ENCODE results near the gene KLHDC4. TPM values are rescaled to one million over a fixed set of nuclear protein-coding genes. Genes with fewer than 3 reads are reported as not detected.

KLHDC4 gene
- total and polyA plus RNA-seq, 10 of the 15 experiments (the other 5 are each of a cell fraction or from before 2014, with no cell fraction given), result 0.80 to 62.1 (median 32.8) TPM

DNA sequence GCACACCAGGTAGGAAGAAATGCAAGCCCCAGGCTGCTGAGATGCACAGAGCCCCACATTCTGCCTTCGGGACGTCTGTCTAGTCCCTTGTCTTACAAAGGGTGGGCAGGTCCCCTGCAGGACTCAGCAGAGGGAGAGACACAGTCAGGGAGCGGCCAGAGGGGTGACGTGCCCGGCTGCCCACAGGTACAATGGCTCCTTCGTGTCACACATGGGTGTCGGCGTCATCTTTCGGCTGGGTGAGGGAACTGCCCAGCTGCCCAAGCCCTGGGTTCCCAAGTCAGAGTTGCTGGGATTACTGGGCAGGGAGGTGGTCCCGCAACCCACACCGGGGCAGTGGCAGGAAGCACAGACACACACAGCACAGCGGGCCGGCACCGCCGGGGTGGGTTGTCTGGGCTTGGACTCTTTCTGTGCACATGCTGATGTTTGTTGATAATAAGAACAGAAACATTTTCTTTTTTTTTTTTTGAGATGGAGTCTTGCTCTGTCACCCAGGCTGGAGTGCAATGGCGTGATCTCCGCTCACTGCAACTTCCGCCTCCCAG is 82.9 kb downstream of the KLHDC4 start:
- Histone ChIP-seq H3K4me3 (no peak overlapping the region), H3K36me3 (ENCODE audit: control insufficient read depth in 2 of 2, insufficient read depth in 2 of 2, low read length in 1 of 2) (no peaks in the 10 kb centered on the region), H3K9me3 (replicated peaks; ENCODE audit: control insufficient read depth, insufficient read depth, low read length) (no peaks in the 10 kb centered on the region), H3K4me1 (ENCODE audit: control insufficient read depth, insufficient read depth, low read length) (peaks cover 5% of the 10 kb centered on the region), H3K4me2 (ENCODE audit: control insufficient read depth, insufficient read depth) (no peak overlapping the region), H4K20me1 (ENCODE audit: control insufficient read depth, insufficient read depth) (no peaks in the 10 kb centered on the region), H3K79me2 (ENCODE audit: control insufficient read depth, insufficient read depth, low read length) (no peaks in the 10 kb centered on the region), H3K9ac (ENCODE audit: control insufficient read depth, insufficient read depth, low read length) (no peak overlapping the region), H3K27ac (ENCODE audit: control insufficient read depth, insufficient read depth) (no peak overlapping the region), H2AFZ (ENCODE audit: control insufficient read depth, low read depth, low read length) (no peak overlapping the region), H3K27me3 (replicated peaks in 1 of 2; ENCODE audit: control insufficient read depth in 2 of 2, insufficient read depth in 2 of 2, low read length in 1 of 2) (no peaks in the 10 kb centered on the region)
- no peak for FAIRE-seq
- in situ Hi-C loops (cut with MboI), result no loop called here
- CTCF ChIA-PET, result no interaction called here
- intact Hi-C loops (cut with micrococcal nuclease; ENCODE audit: unreplicated experiment), result no loop called here
- POLR2A ChIA-PET, result no interaction called here
- SMC1A ChIA-PET (ENCODE audit: uncharacterized antibody, unreplicated experiment), result no interaction called here
- TF ChIP-seq ZNF274 (IDR thresholded peaks at IDR 0.05; ENCODE audit: insufficient read depth, insufficient read length) (no peak), RBBP5 (conservative IDR thresholded peaks at IDR 0.05) (no peak), NR2C2 (IDR thresholded peaks at IDR 0.05; ENCODE audit: borderline replicate concordance, control insufficient read depth, insufficient read length, low read depth) (no peak), IRF5 (IDR thresholded peaks at IDR 0.05; ENCODE audit: borderline replicate concordance) (no peak), STAT1 (conservative IDR thresholded peaks at IDR 0.05) (no peak), NFYA (IDR thresholded peaks at IDR 0.05; ENCODE audit: borderline replicate concordance, low read depth, low read length) (no peak)
- TF ChIP-seq, protein P1, sequence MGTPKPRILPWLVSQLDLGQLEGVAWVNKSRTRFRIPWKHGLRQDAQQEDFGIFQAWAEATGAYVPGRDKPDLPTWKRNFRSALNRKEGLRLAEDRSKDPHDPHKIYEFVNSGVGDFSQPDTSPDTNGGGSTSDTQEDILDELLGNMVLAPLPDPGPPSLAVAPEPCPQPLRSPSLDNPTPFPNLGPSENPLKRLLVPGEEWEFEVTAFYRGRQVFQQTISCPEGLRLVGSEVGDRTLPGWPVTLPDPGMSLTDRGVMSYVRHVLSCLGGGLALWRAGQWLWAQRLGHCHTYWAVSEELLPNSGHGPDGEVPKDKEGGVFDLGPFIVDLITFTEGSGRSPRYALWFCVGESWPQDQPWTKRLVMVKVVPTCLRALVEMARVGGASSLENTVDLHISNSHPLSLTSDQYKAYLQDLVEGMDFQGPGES (IDR thresholded peaks at IDR 0.05), result no peak
- BruUV-seq (replicated peaks), result no TSS peak
- DNase-seq (ENCODE audit: low read depth, low spot score), result no peak
- RAD21 ChIA-PET (ENCODE audit: unreplicated experiment), result no interaction called here
- WGBS (ENCODE audit: insufficient coverage, insufficient replicate concordance, low lambda C conversion rate, missing lambda C conversion rate), result 86% methylated on average over 18 of the region's 18 CpGs
- ATAC-seq, result no peak

All from GM12878 (cell line).